PC-3 (cell line): ENCODE measurements around the gene RNASEL.

Source experiments
- CTCF ChIP-seq: fragments of 300-600 bp; sonication (generic); conservative IDR thresholded peaks from 2 replicates; pipeline ENCODE4 v1.5.1; 2017; ENCODE audit warnings: antibody characterized with exemption, low read depth, mild to moderate bottlenecking, low read length
- EZH2 ChIP-seq: fragments of 300-600 bp; sonication (generic); IDR thresholded peaks from one replicate; pipeline ENCODE4 v1.6.1; 2017; ENCODE audit warnings: antibody characterized with exemption, mild to moderate bottlenecking, low read length; ENCODE audit not compliant: unreplicated experiment

- TF ChIP-seq CTCF = no peak
- TF ChIP-seq EZH2 = no peak
Measured at GRCh38 chr1:182600745-182601415, 11.8 kb upstream of the RNASEL start.
